Measurements from ENCODE around the gene GRID1.

DNA sequence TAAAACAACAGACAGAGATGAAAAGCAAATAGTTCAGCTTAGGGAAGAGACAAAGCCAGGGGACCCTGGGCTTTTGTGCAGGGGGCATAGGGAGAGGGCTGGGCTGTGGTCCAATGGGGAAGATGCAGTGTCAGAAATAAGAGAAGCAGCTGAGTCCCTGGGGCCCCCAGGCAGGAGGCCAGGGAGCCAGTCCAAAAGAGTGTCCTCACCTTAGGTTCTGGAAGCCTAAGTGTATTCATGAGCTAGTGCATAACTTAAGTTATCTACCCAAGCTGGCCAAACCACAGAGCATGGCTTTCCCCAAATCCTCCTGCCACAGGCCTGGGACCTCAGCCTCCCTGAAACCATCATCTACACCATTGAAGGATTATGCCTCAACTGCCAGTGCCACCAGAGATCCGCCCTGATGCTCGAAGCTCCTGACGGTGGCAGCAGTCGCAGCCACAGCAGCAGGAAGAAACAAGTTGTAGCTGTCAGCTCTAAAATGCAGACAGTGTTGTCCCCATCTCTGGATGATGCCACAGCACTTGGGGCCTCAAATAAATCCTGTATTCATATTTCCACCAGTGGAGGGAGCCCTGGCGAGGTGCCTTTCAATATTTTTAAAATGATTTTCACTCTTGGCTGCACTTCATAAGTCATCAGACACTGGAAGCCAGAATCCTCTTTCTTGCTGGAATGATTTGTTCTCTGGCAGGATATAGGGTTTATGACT lies 574.6 kb downstream of the GRID1 start:
- TF ChIP-seq ZNF121 (CRISPR knock-in tag; IDR thresholded peaks at IDR 0.05) (no peak), CTCF (IDR thresholded peaks at IDR 0.05) (no peak), E2F4 (CRISPR knock-in tag; IDR thresholded peaks at IDR 0.05; ENCODE audit: borderline replicate concordance, low read depth) (no peak), NR3C1 (CRISPR knock-in tag; conservative IDR thresholded peaks at IDR 0.05; ENCODE audit: low read depth) (no peak), USF2 (CRISPR knock-in tag; IDR thresholded peaks at IDR 0.05) (no peak), ETV6 (CRISPR knock-in tag; IDR thresholded peaks at IDR 0.05) (no peak), JUN (CRISPR knock-in tag; IDR thresholded peaks at IDR 0.05) (no peak), KAT7 (CRISPR knock-in tag; IDR thresholded peaks at IDR 0.05; ENCODE audit: borderline replicate concordance) (no peak), FOXK1 (CRISPR knock-in tag; IDR thresholded peaks at IDR 0.05) (no peak), SOX15 (CRISPR knock-in tag; IDR thresholded peaks at IDR 0.05) (no peak), IRF1 (CRISPR knock-in tag; IDR thresholded peaks at IDR 0.05) (no peak), NR2C2 (CRISPR knock-in tag; IDR thresholded peaks at IDR 0.05) (no peak)
- TF ChIP-seq, protein P1, sequence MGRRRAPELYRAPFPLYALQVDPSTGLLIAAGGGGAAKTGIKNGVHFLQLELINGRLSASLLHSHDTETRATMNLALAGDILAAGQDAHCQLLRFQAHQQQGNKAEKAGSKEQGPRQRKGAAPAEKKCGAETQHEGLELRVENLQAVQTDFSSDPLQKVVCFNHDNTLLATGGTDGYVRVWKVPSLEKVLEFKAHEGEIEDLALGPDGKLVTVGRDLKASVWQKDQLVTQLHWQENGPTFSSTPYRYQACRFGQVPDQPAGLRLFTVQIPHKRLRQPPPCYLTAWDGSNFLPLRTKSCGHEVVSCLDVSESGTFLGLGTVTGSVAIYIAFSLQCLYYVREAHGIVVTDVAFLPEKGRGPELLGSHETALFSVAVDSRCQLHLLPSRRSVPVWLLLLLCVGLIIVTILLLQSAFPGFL (CRISPR knock-in tag; IDR thresholded peaks at IDR 0.05; ENCODE audit: borderline replicate concordance), result no peak
- TF ChIP-seq, protein P2, sequence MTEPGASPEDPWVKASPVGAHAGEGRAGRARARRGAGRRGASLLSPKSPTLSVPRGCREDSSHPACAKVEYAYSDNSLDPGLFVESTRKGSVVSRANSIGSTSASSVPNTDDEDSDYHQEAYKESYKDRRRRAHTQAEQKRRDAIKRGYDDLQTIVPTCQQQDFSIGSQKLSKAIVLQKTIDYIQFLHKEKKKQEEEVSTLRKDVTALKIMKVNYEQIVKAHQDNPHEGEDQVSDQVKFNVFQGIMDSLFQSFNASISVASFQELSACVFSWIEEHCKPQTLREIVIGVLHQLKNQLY (CRISPR knock-in tag; IDR thresholded peaks at IDR 0.05), result no peak

Data from WTC11 (cell line).